T47D (cell line): ENCODE results near the gene HTR1D.
"Not testable (repeated sequence)": the region's sequence is repeated elsewhere in the genome, so short reads cannot be mapped to it uniquely, and the experiment has no call there.

Source experiments
- DNase-seq, 2 experiments: peaks; one replicate each; pipeline versions ENCODE4 v3.0.0 to v3.0.0-alpha.2; 2011 to 2012; ENCODE audit warnings: low read depth in 1 of 2, low spot score in 1 of 2
- JUND ChIP-seq: IDR thresholded peaks from 2 replicates; pipeline ENCODE4 v1.6.1; 2012; ENCODE audit warnings: low read depth
- in situ Hi-C: cut with HindIII; loops from 2 replicates; pipeline ENCODE4 v1.10.0; 2016; ENCODE audit warnings: low sequenced_read_pairs, low pct_unique_long_range_greater_than_20kb

HTR1D gene

GRCh38 chr1:23237508-23237907 lies 20.2 kb upstream of the HTR1D start:
- no peak for TF ChIP-seq JUND
- in situ Hi-C loops: no loop called here
- DNase-seq: no peak

DNA sequence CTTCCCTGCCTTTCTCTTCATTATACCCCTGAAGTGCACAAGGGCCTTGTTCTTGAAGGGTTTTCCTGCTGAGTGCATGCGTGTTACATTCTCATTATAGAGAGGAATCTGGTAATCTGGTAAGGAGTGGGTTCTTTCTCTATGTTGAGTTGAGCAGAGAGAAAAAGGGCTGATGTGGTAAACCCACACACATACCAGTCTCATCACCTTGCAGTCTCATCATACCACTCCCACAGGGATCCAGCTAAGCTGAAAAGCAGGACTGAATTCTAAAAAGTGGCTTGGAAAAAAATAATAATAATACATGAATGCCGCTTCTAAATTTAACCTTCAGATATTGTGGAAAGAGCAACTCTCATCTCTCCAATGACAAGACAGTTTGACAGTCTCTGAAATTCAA lies 10.5 kb upstream of the HTR1D start:
- in situ Hi-C loops: no loop called here
- no peak for DNase-seq
- TF ChIP-seq JUND: no peak

GRCh38 chr1:23224739-23225648 lies 7.7 kb upstream of the HTR1D start:
- no peak for TF ChIP-seq JUND
- peak in 1 of 2 experiments; percentile 23 for DNase-seq
- in situ Hi-C loops: no loop called here

GRCh38 chr1:23223963-23224362 lies 6.7 kb upstream of the HTR1D start:
- in situ Hi-C loops: not testable (repeated sequence)

DNA sequence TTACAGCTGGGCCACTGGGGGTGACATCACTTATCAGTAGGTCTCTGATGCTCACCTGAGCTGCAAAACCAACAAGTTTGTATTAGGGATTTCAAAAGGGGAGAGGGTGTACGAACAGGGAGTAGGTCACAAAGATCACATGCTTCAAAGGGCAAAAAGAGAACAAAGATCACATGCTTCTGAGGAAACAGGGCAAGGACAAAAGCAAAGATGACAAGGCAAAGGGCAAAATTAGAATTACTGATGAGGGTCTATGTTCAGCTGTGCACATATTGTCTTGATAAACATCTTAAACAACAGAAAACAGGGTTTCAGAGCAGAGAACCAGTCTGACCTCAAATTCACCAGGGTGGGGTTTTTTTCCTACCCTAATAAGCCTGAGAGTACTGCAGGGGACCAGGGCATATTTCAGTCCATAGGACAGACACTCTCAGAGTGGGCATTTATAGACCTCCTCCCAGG lies 6.2 kb upstream of the HTR1D start:
- in situ Hi-C loops, DNase-seq: not testable (repeated sequence)

More at GRCh38 chr1:23223963-23224362, 6.7 kb upstream of the HTR1D start:
- not testable (repeated sequence) for DNase-seq

DNA sequence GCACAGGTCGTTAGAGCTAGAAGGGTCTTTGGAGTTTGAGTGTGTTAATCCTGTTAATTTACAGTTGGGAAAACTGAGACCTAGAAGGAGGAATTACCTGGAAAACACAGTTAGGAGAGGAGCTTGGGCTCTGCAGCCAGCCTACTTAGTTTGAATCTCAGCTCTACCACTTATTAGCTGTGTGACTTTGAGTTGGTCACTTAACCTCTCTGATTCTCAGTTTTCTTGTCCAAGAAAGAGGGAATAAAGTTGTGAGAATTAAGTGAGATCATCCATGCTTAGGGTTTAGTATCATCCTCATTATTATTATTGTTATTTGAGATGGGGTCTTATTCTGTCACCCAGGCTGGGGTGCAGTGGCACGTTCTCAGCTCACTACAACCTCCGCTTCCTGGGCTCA lies 5.4 kb upstream of the HTR1D start:
- in situ Hi-C loops: no loop called here
- TF ChIP-seq JUND: no peak
- DNase-seq: no peak

GRCh38 chr1:23222331-23222730 lies 5.0 kb upstream of the HTR1D start:
- TF ChIP-seq JUND: no peak
- no peak for DNase-seq
- in situ Hi-C loops: no loop called here

DNA sequence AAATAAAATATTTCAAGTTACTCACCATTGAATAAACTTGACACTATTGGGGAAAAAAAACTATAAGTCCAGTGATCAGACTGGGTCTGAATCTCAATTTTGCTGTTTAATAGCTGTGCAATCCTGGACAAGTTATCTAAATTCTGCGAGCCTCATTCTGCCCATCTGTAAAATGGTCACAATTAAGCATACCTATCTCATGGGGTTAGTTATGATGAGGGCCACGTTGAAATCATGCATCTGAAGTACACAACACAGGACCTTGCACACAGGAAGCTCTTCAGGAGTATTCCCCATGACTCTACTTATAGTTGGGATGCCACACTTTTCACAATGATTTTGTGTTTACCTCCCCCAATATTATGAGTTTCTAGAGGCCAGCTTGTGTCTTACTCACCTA lies 3.8 kb upstream of the HTR1D start:
- DNase-seq: no peak
- in situ Hi-C loops: no loop called here
- no peak for TF ChIP-seq JUND

GRCh38 chr1:23216771-23217420 lies 406 bp downstream of the HTR1D start:
- in situ Hi-C loops: no loop called here
- peak in 1 of 2 experiments; percentile 28 for DNase-seq
- TF ChIP-seq JUND: no peak

GRCh38 chr1:23215751-23216449 lies 1.4 kb downstream of the HTR1D start:
- DNase-seq: no peak
- in situ Hi-C loops: no loop called here
- TF ChIP-seq JUND: no peak

- no peak for TF ChIP-seq JUND
- in situ Hi-C loops: no loop called here
- no peak for DNase-seq
Observed at GRCh38 chr1:23215291-23215690, 2.0 kb downstream of the HTR1D start.

- no peak for TF ChIP-seq JUND
- DNase-seq: no peak
- in situ Hi-C loops: no loop called here
Observed at GRCh38 chr1:23214640-23215039, 2.7 kb downstream of the HTR1D start.

GRCh38 chr1:23211955-23212354 lies 5.3 kb downstream of the HTR1D start:
- in situ Hi-C loops: no loop called here
- DNase-seq: no peak

More at GRCh38 chr1:23211955-23212354, 5.3 kb downstream of the HTR1D start:
- TF ChIP-seq JUND: no peak
